ENCODE data around the gene ACE. TPM values are rescaled to one million over a fixed set of nuclear protein-coding genes. Genes with fewer than 3 reads are reported as not detected.
A peak's percentile ranks its signal among the peaks of the same experiment; 100 is the strongest.

The ACE gene
- total and polyA plus RNA-seq, 8 donors = 3.1 to 18.3 (median 6.4) TPM

GRCh38 chr17:63480826-63481487, 4.1 kb downstream of the ACE start:
- Histone ChIP-seq H3K4me3 (no peak overlapping the region), H3K27ac (no peak overlapping the region), H3K27me3 (no peaks in the 10 kb centered on the region), H3K9me3 (no peaks in the 10 kb centered on the region), H3K4me1 (peaks cover 0 to 14% (median 0%) of the 10 kb centered on the region in 3 donors), H3K36me3 (no peaks in the 10 kb centered on the region)
- WGBS, 2 donors = 69 to 75% methylated on average over 11 of the region's 11 CpGs
- DNase-seq (peak in 1 of 6 donors; percentile 72), ATAC-seq (no peak), FAIRE-seq (no peak)
- intact Hi-C loops (cut with DNase I) = loop anchor here in 1 of 3 donors (10.0 kb wide), 1 partner anchor 56 kb away; no protein-coding TSS in a partner anchor
- TF ChIP-seq CTCF (IDR thresholded peaks at IDR 0.05) = no peak

GRCh38 chr17:63481488-63481870, 4.6 kb downstream of the ACE start:
- Histone ChIP-seq H3K36me3 (no peaks in the 10 kb centered on the region), H3K9me3 (no peaks in the 10 kb centered on the region), H3K4me3 (no peak overlapping the region), H3K27me3 (no peaks in the 10 kb centered on the region), H3K27ac (no peak overlapping the region), H3K4me1 (peaks cover 0 to 14% (median 0%) of the 10 kb centered on the region in 3 donors)
- intact Hi-C loops (cut with DNase I) = loop anchor here in 1 of 3 donors (10.0 kb wide), 1 partner anchor 57 kb away; no protein-coding TSS in a partner anchor
- 83 to 93% methylated on average over 16 of the region's 16 CpGs for WGBS, 2 donors
- FAIRE-seq (no peak), DNase-seq (peak in 1 of 6 donors; percentile 64), ATAC-seq (no peak)
- no peak for TF ChIP-seq CTCF (IDR thresholded peaks at IDR 0.05)

- no peak for ATAC-seq
- intact Hi-C loops (cut with DNase I) = loop anchor here in 1 of 3 donors (10.0 kb wide), 1 partner anchor 58 kb away; no protein-coding TSS in a partner anchor
- no peaks in the 10 kb centered on the region for H3K27me3 ChIP-seq
- H3K27ac ChIP-seq = no peak overlapping the region
- peak in 1 of 6 donors; percentile 50 for DNase-seq
- WGBS, 2 donors = 84 to 90% methylated on average over 16 of the region's 16 CpGs
- H3K36me3 ChIP-seq = no peaks in the 10 kb centered on the region
- H3K4me3 ChIP-seq = no peak overlapping the region
- no peak for TF ChIP-seq CTCF (IDR thresholded peaks at IDR 0.05)
- peaks cover 0 to 12% (median 0%) of the 10 kb centered on the region in 3 donors for H3K4me1 ChIP-seq
- no peak for FAIRE-seq
- no peaks in the 10 kb centered on the region for H3K9me3 ChIP-seq
These were observed 5.6 kb downstream of the ACE start for GRCh38 chr17:63482509-63482908.

GRCh38 chr17:63483038-63483437, 6.2 kb downstream of the ACE start:
- peak in 1 of 6 donors; percentile 26 for DNase-seq
- H3K27me3 ChIP-seq = no peaks in the 10 kb centered on the region
- WGBS, 2 donors = 77 to 87% methylated on average over 10 of the region's 10 CpGs
- no peaks in the 10 kb centered on the region for H3K9me3 ChIP-seq
- peaks cover 0 to 6% (median 0%) of the 10 kb centered on the region in 3 donors for H3K4me1 ChIP-seq
- FAIRE-seq = no peak
- H3K36me3 ChIP-seq = no peaks in the 10 kb centered on the region
- no peak overlapping the region for H3K27ac ChIP-seq
- no peak overlapping the region for H3K4me3 ChIP-seq
- intact Hi-C loops (cut with DNase I) = loop anchor here in 1 of 3 donors (10.0 kb wide), 1 partner anchor 58 kb away; no protein-coding TSS in a partner anchor
- no peak for TF ChIP-seq CTCF (IDR thresholded peaks at IDR 0.05)
- no peak for ATAC-seq
